SJCRH30 (cell line): Measurements from ENCODE around the gene OR12D1. TPM values are rescaled to one million over a fixed set of nuclear protein-coding genes. Genes with fewer than 3 reads are reported as not detected.
"Not testable (repeated sequence)": the region's sequence is repeated elsewhere in the genome, so short reads cannot be mapped to it uniquely, and the experiment has no call there.

Experiments
- DNase-seq, 2 experiments: peaks; one replicate each; pipeline ENCODE4 v3.0.0-alpha.2; 2015 to 2020
- H3K27ac ChIP-seq: fragments of 250-450 bp; sonication (Bioruptor Pico); 2 replicates; pipeline ENCODE4 v1.5.1; 2020; ENCODE audit warnings: mild to moderate bottlenecking, moderate library complexity
- H3K27me3 ChIP-seq: fragments of 250-450 bp; sonication (Bioruptor Pico); 2 replicates; pipeline ENCODE4 v1.5.1; 2020; ENCODE audit warnings: mild to moderate bottlenecking, moderate library complexity
- H3K36me3 ChIP-seq: fragments of 250-450 bp; sonication (Bioruptor Pico); 2 replicates; pipeline ENCODE4 v1.5.1; 2020; ENCODE audit warnings: mild to moderate bottlenecking, moderate library complexity
- H3K4me1 ChIP-seq: fragments of 250-450 bp; sonication (Bioruptor Pico); 2 replicates; pipeline ENCODE4 v1.5.1; 2020; ENCODE audit warnings: mild to moderate bottlenecking, moderate library complexity
- H3K4me3 ChIP-seq: fragments of 250-450 bp; sonication (Bioruptor Pico); 2 replicates; pipeline ENCODE4 v1.5.1; 2020; ENCODE audit warnings: mild to moderate bottlenecking, moderate library complexity
- H3K9me3 ChIP-seq: fragments of 250-450 bp; sonication (Bioruptor Pico); replicated peaks from 2 replicates; pipeline ENCODE4 v1.5.1; 2020; ENCODE audit warnings: mild to moderate bottlenecking, moderate library complexity
- total RNA-seq: library from RNA; depleted of rRNA; stranded (reverse); fragments of >200 nt; shearing (Covaris generic); gene quantifications from 2 replicates; pipeline ENCODE4 v1.2.3, GENCODE V29; 2014; rRNA removed

Gene OR12D1
- total RNA-seq, 1 experiment from 2014 or later: not detected

GRCh38 chr6:29444031-29444430 is 29.3 kb downstream of the OR12D1 start:
- not testable (repeated sequence) for H3K4me3 ChIP-seq, DNase-seq, H3K27ac ChIP-seq, H3K4me1 ChIP-seq, H3K27me3 ChIP-seq, H3K36me3 ChIP-seq, H3K9me3 ChIP-seq

- Histone ChIP-seq H3K36me3 (no peaks in the 10 kb centered on the region), H3K4me3 (no peak overlapping the region), H3K9me3 (no peaks in the 10 kb centered on the region), H3K27me3 (no peaks in the 10 kb centered on the region), H3K4me1 (no peaks in the 10 kb centered on the region), H3K27ac (no peak overlapping the region)
- DNase-seq: no peak
Observed at GRCh38 chr6:29447670-29448069, 32.9 kb downstream of the OR12D1 start.

DNA sequence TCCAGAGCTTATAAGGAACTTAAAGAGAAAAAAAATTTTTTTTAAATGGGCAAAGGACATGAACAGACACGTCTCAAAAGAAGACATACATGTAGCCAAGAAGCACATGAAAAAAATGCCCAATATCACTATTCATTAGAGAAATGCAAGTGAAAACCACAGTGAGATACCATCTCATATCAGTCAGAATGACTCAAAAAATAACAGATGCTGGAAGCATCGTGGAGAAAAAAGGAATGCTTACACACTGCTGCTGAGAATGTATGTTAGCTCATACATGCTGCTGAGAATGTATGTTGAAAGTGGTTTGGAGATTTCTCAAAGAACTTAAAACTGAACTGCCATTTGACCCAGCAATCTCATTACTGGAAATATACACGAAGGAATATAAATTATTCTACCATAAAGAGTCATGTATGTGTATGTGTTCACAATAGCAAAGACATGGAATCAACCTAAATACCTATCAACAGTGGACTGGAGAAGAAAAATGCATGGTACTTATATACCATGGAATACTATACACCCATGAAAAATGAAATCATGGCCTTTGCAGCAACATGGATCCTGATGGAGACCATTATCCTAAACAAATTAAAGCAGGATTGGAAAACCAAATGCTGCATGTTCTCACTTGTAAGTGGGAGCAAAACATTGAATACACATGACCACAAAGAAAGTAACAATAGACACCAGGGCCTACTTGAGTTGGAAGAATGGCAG is 36.9 kb downstream of the OR12D1 start:
- no peaks in the 10 kb centered on the region for H3K36me3 ChIP-seq
- no peak overlapping the region for H3K27ac ChIP-seq
- H3K4me1 ChIP-seq: no peaks in the 10 kb centered on the region
- no peak for DNase-seq
- H3K27me3 ChIP-seq: no peaks in the 10 kb centered on the region
- no peak overlapping the region for H3K4me3 ChIP-seq
- no peaks in the 10 kb centered on the region for H3K9me3 ChIP-seq

DNA sequence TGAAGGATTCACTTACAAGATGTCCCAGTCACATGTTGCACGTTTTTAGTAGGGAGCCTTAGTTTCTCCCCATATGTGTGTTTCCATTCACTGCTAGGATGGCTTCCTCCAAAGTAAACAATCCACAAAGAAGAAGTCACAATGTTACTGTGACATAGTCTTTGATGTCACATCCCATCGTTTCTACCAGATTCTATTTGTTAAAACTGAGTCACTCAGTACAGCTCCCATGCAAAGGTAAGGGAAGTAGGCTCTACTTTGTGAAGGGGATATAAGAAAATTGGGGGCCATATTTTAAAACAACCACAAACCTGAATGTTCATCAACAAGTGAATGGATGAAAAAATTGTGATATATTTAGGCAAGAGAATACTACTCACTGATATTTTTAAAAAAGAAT is 42.2 kb downstream of the OR12D1 start, which contains the start of the genes OR11A1 and OR2H1:
Gene OR11A1 (minus strand): TSS at position 101 of the 400 bp plus-strand sequence. CDS start 29,430 bp downstream, outside the sequence.
Gene OR2H1 (plus strand): TSS at position 185 of the 400 bp plus-strand sequence. CDS start 4,615 bp downstream, outside the sequence.
- H3K27me3 ChIP-seq: no peaks in the 10 kb centered on the region; the same call in 1 of the 2 replicates
- H3K4me1 ChIP-seq: no peaks in the 10 kb centered on the region
- no peak within 1 kb of the TSS for H3K27ac ChIP-seq
- no peak for DNase-seq
- H3K9me3 ChIP-seq: no peaks in the 10 kb centered on the region
- H3K36me3 ChIP-seq: no peaks in the 10 kb centered on the region
- no peak within 1 kb of the TSS for H3K4me3 ChIP-seq

DNA sequence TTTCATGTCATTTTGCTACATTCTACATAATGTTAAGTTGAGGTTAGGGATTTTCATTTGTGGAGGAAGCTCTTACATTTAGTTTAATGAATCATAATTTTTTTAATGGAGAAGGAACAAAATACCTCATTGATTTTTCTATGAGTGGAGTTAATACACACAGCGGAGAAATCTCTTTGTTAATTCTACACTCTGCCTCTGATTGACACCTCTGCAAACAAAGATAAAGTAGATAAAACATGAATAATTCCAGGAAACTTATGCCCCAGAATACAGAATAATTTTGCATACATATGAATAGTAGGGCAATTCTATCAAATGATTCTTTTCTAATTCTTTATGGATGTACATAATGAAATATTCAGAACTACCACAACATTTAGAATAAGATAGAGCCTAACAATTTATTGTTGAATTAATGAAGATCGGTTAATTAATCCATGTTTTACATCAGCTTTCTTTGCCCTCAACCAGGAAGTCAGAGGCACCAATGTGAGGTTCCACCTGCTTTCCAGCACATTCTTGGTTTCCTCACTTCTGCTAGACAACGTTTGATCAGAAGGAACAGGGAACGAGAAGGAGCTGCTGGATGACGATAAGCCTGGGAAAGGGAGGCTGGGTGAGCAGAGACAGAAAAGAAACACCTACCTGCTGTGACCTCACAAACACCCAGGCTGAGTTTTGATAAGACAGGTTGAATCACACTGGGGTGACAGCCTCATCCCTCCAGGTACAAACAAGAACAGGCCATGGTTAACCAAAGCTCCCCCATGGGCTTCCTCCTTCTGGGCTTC is 46.5 kb downstream of the OR12D1 start:
- no peaks in the 10 kb centered on the region for H3K36me3 ChIP-seq
- DNase-seq: no peak

DNA sequence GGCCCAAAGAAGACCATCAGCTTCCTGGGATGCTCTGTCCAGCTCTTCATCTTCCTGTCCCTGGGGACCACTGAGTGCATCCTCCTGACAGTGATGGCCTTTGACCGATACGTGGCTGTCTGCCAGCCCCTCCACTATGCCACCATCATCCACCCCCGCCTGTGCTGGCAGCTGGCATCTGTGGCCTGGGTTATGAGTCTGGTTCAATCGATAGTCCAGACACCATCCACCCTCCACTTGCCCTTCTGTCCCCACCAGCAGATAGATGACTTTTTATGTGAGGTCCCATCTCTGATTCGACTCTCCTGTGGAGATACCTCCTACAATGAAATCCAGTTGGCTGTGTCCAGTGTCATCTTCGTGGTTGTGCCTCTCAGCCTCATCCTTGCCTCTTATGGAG is 47.3 kb downstream of the OR12D1 start:
- no peak overlapping the region for H3K4me3 ChIP-seq
- no peak overlapping the region for H3K27ac ChIP-seq
- H3K4me1 ChIP-seq: no peaks in the 10 kb centered on the region
- no peaks in the 10 kb centered on the region; the same call in 1 of the 2 replicates for H3K27me3 ChIP-seq
- no peaks in the 10 kb centered on the region for H3K36me3 ChIP-seq
- H3K9me3 ChIP-seq: no peaks in the 10 kb centered on the region
- DNase-seq: no peak

More for the DNA sequence above, 46.5 kb downstream of the OR12D1 start:
- Histone ChIP-seq H3K4me1 (no peaks in the 10 kb centered on the region), H3K4me3 (no peak overlapping the region), H3K27me3 (no peaks in the 10 kb centered on the region; the same call in 1 of the 2 replicates), H3K9me3 (no peaks in the 10 kb centered on the region), H3K27ac (no peak overlapping the region)

DNA sequence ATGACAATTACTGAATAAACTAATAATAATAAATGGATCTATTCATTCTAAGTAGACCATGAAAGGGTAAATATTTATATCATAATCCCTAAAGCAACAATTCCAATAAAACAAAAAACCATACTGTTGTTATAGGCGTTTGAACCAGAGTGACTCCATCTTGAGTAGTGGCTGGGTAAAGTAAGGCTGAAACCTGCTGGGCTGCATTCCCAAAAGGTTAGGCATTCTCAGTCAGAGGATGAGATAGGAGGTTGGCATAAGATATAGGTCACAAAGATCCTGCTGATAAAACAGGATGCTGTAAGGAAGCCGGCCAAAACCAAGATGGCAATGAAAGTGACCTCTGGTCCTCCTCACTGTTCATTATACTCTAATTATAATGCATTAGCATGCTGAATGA is 50.6 kb downstream of the OR12D1 start:
- Histone ChIP-seq H3K9me3 (no peaks in the 10 kb centered on the region), H3K27me3 (no peaks in the 10 kb centered on the region; the same call in 1 of the 2 replicates), H3K4me3 (no peak overlapping the region), H3K27ac (no peak overlapping the region), H3K36me3 (no peaks in the 10 kb centered on the region), H3K4me1 (no peaks in the 10 kb centered on the region)
- no peak for DNase-seq

- Histone ChIP-seq H3K4me1 (no peaks in the 10 kb centered on the region), H3K27me3 (no peaks in the 10 kb centered on the region; the same call in 1 of the 2 replicates), H3K4me3 (no peak overlapping the region), H3K27ac (no peak overlapping the region), H3K9me3 (no peaks in the 10 kb centered on the region), H3K36me3 (no peaks in the 10 kb centered on the region)
- DNase-seq: no peak
Observed at GRCh38 chr6:29465801-29466200, 51.1 kb downstream of the OR12D1 start.

- Histone ChIP-seq H3K4me1 (no peaks in the 10 kb centered on the region), H3K9me3 (no peaks in the 10 kb centered on the region), H3K27me3 (no peaks in the 10 kb centered on the region; the same call in 1 of the 2 replicates), H3K27ac (no peak overlapping the region), H3K36me3 (no peaks in the 10 kb centered on the region), H3K4me3 (no peak overlapping the region)
- DNase-seq: no peak
Observed at GRCh38 chr6:29466241-29466640, 51.5 kb downstream of the OR12D1 start.

Other genes with a start within 250 kb of the OR12D1 start
- not detected in 2 replicates for gene OR2J2, start 244.0 kb upstream of the OR12D1 start, total RNA-seq
- gene OR14J1, start 113.2 kb upstream of the OR12D1 start, total RNA-seq: not detected in 2 replicates
- gene OR5V1, start 46.1 kb upstream of the OR12D1 start, total RNA-seq: not detected in 2 replicates
- not detected in 2 replicates for gene OR12D3, start 39.6 kb upstream of the OR12D1 start, total RNA-seq
- gene OR12D2, start 19.3 kb upstream of the OR12D1 start, total RNA-seq: not detected in 2 replicates
- gene OR10C1, start 24.4 kb downstream of the OR12D1 start, total RNA-seq: not detected in 2 replicates
- gene OR11A1, start 42.1 kb downstream of the OR12D1 start, total RNA-seq: not detected in 2 replicates
- not detected in 2 replicates for gene OR2H1, start 42.2 kb downstream of the OR12D1 start, total RNA-seq
- gene MAS1L, start 73.0 kb downstream of the OR12D1 start, total RNA-seq: not detected in 2 replicates
- not detected in 2 replicates for gene UBD, start 144.8 kb downstream of the OR12D1 start, total RNA-seq
- not detected in 2 replicates for gene OR2H2, start 170.2 kb downstream of the OR12D1 start, total RNA-seq
- 5.5 and 12.1 TPM in 2 replicates for gene GABBR1, start 218.3 kb downstream of the OR12D1 start, total RNA-seq
- not detected in 2 replicates for gene MOG, start 242.2 kb downstream of the OR12D1 start, total RNA-seq